ENCODE data around the gene PIM3.

Gene PIM3

GRCh38 chr22:49995361-49996118 lies 35.0 kb downstream of the PIM3 start:
- Histone ChIP-seq H3K36me3 (no peaks in the 10 kb centered on the region), H3K27me3 (peaks cover 24% of the 10 kb centered on the region), H3K4me3 (ENCODE audit: low read depth in 1 of 2, low read length in 1 of 2) (no peak overlapping the region), H3K4me1 (ENCODE audit: control insufficient read depth in 1 of 2, insufficient read depth in 1 of 2, low read depth in 1 of 2, low read length in 1 of 2) (peaks cover 3 to 10% of the 10 kb centered on the region in 2 experiments), H3K27ac (no peak overlapping the region), H3K9me3 (no peaks in the 10 kb centered on the region)
- TF ChIP-seq CTCF (IDR thresholded peaks at IDR 0.05), result no peak

- Histone ChIP-seq H3K9me3 (no peaks in the 10 kb centered on the region), H3K4me3 (ENCODE audit: low read depth in 1 of 2, low read length in 1 of 2) (no peak overlapping the region), H3K36me3 (no peaks in the 10 kb centered on the region), H3K27ac (no peak overlapping the region), H3K27me3 (peaks cover 30% of the 10 kb centered on the region), H3K4me1 (ENCODE audit: control insufficient read depth in 1 of 2, insufficient read depth in 1 of 2, low read depth in 1 of 2, low read length in 1 of 2) (peaks cover 3 to 10% of the 10 kb centered on the region in 2 experiments)
- no peak for TF ChIP-seq CTCF (IDR thresholded peaks at IDR 0.05)
Measured at GRCh38 chr22:49996119-49996517, 35.5 kb downstream of the PIM3 start.

- Histone ChIP-seq H3K36me3 (no peaks in the 10 kb centered on the region), H3K4me3 (ENCODE audit: low read depth in 1 of 2, low read length in 1 of 2) (no peak overlapping the region), H3K4me1 (ENCODE audit: control insufficient read depth in 1 of 2, insufficient read depth in 1 of 2, low read depth in 1 of 2, low read length in 1 of 2) (peaks cover 3 to 10% of the 10 kb centered on the region in 2 experiments), H3K27ac (no peak overlapping the region), H3K9me3 (no peaks in the 10 kb centered on the region), H3K27me3 (peaks cover 35% of the 10 kb centered on the region)
- TF ChIP-seq CTCF (IDR thresholded peaks at IDR 0.05), result no peak
Measured at GRCh38 chr22:49996518-49997250, 36.1 kb downstream of the PIM3 start.

- no peak for TF ChIP-seq CTCF (IDR thresholded peaks at IDR 0.05)
- no peak overlapping the region for H3K27ac ChIP-seq
- H3K27me3 ChIP-seq, result peaks cover 41% of the 10 kb centered on the region
- H3K4me1 ChIP-seq (ENCODE audit: control insufficient read depth in 1 of 2, insufficient read depth in 1 of 2, low read depth in 1 of 2, low read length in 1 of 2), result peaks cover 3 to 10% of the 10 kb centered on the region in 2 experiments
- no peak overlapping the region for H3K4me3 ChIP-seq (ENCODE audit: low read depth in 1 of 2, low read length in 1 of 2)
- no peaks in the 10 kb centered on the region for H3K9me3 ChIP-seq
- no peaks in the 10 kb centered on the region for H3K36me3 ChIP-seq
Measured at GRCh38 chr22:49997251-49997599, 36.7 kb downstream of the PIM3 start.

- TF ChIP-seq CTCF (IDR thresholded peaks at IDR 0.05), result no peak
- Histone ChIP-seq H3K36me3 (no peaks in the 10 kb centered on the region), H3K9me3 (no peaks in the 10 kb centered on the region), H3K4me3 (ENCODE audit: low read depth in 1 of 2, low read length in 1 of 2) (no peak overlapping the region), H3K4me1 (ENCODE audit: control insufficient read depth in 1 of 2, insufficient read depth in 1 of 2, low read depth in 1 of 2, low read length in 1 of 2) (peaks cover 3 to 10% of the 10 kb centered on the region in 2 experiments), H3K27me3 (peaks cover 43% of the 10 kb centered on the region), H3K27ac (no peak overlapping the region)
Measured at GRCh38 chr22:49997932-49998717, 37.6 kb downstream of the PIM3 start.

All from neutrophil (primary cell).